ENCODE data around the gene KIF12. TPM values are rescaled to one million over a fixed set of nuclear protein-coding genes. Genes with fewer than 3 reads are reported as not detected.

Gene KIF12
- polyA plus RNA-seq, 1 donor (not counting 4 experiments of a cell fraction or from before 2014, with no cell fraction given) = 1.5 TPM

DNA sequence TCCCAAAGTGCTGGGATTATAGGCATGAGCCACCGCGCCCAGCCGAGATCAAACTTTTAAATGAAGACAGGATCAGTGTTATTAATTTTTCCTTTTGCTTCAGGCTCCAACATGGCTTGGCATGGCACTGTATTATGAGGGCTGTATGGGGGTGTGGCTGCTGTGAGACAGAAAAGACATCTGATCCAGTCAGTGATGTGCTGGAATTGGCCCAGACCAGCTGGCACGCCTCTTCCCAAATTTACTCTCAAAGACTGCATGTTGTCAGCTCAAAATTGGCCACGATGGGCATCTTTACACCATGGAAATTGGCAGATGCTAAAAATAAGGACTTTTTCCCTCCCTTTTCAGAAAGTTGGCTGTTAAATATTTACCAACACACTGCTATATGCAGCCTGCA is 44.1 kb upstream of the KIF12 start:
- Histone ChIP-seq H3K9ac (ENCODE audit: control insufficient read depth, extremely low read depth, insufficient read depth, low read length) (no peak overlapping the region), H3K27me3 (ENCODE audit: control insufficient read depth, extremely low read depth, insufficient read depth, low read length) (peaks cover 27% of the 10 kb centered on the region), H3K9me3 (ENCODE audit: control insufficient read depth, low read depth, low read length) (no peaks in the 10 kb centered on the region), H3K4me2 (ENCODE audit: control insufficient read depth, extremely low read depth, insufficient read depth, low read depth, low read length) (no peak overlapping the region), H3K27ac (ENCODE audit: control insufficient read depth, insufficient read depth, low read length) (no peak overlapping the region), H3K9me1 (ENCODE audit: control insufficient read depth, extremely low read depth, insufficient read depth, low read length) (no peaks in the 10 kb centered on the region), H3K36me3 (ENCODE audit: control insufficient read depth in 2 of 2, extremely low read depth in 1 of 2, insufficient read depth in 2 of 2, low read length in 2 of 2) (no peaks in the 10 kb centered on the region), H3K4me3 (ENCODE audit: control insufficient read depth in 2 of 3, extremely low read depth in 1 of 3, insufficient read depth in 2 of 3, low read depth in 1 of 3, low read length in 3 of 3) (no peak overlapping the region), H3K79me2 (ENCODE audit: control insufficient read depth, insufficient read depth, low read length) (no peaks in the 10 kb centered on the region), H4K20me1 (ENCODE audit: control insufficient read depth, extremely low read depth, insufficient read depth, low read length) (no peaks in the 10 kb centered on the region), H2AFZ (ENCODE audit: control insufficient read depth, low read length) (no peak overlapping the region), H3K4me1 (ENCODE audit: control insufficient read depth, extremely low read depth, insufficient read depth, low read length) (no peaks in the 10 kb centered on the region)
- DNase-seq (ENCODE audit: low read depth, low spot score) (no peak), FAIRE-seq (no peak)
- TF ChIP-seq CTCF (optimal IDR thresholded peaks at IDR 0.05 in 1 of 3, IDR thresholded peaks at IDR 0.05 in 1 of 3, conservative IDR thresholded peaks at IDR 0.05 in 1 of 3; ENCODE audit: extremely low read depth in 1 of 3, insufficient read depth in 2 of 3, low read length in 3 of 3) (no peak), EZH2 (IDR thresholded peaks at IDR 0.05; ENCODE audit: low read length) (no peak)
- dilution Hi-C loops (cut with MboI; ENCODE audit: extremely low pct_ligation_motif_present, low sequenced_read_pairs) = no loop called here

GRCh38 chr9:114141553-114142402 is 42.7 kb upstream of the KIF12 start:
- DNase-seq (ENCODE audit: low read depth, low spot score) (no peak), FAIRE-seq (no peak)
- H3K27me3 ChIP-seq (ENCODE audit: control insufficient read depth, extremely low read depth, insufficient read depth, low read length) = peaks cover 26% of the 10 kb centered on the region

More at GRCh38 chr9:114141553-114142402, 42.7 kb upstream of the KIF12 start:
- no peak overlapping the region for H2AFZ ChIP-seq (ENCODE audit: control insufficient read depth, low read length)
- H3K36me3 ChIP-seq (ENCODE audit: control insufficient read depth in 2 of 2, extremely low read depth in 1 of 2, insufficient read depth in 2 of 2, low read length in 2 of 2) = no peaks in the 10 kb centered on the region
- no peak for TF ChIP-seq EZH2 (IDR thresholded peaks at IDR 0.05; ENCODE audit: low read length)
- TF ChIP-seq CTCF (optimal IDR thresholded peaks at IDR 0.05 in 1 of 3, IDR thresholded peaks at IDR 0.05 in 1 of 3, conservative IDR thresholded peaks at IDR 0.05 in 1 of 3; ENCODE audit: extremely low read depth in 1 of 3, insufficient read depth in 2 of 3, low read length in 3 of 3) = no peak
- no peaks in the 10 kb centered on the region for H3K9me3 ChIP-seq (ENCODE audit: control insufficient read depth, low read depth, low read length)
- H3K4me3 ChIP-seq (ENCODE audit: control insufficient read depth in 2 of 3, extremely low read depth in 1 of 3, insufficient read depth in 2 of 3, low read depth in 1 of 3, low read length in 3 of 3) = no peak overlapping the region
- no peak overlapping the region for H3K4me2 ChIP-seq (ENCODE audit: control insufficient read depth, extremely low read depth, insufficient read depth, low read depth, low read length)
- no peaks in the 10 kb centered on the region for H3K9me1 ChIP-seq (ENCODE audit: control insufficient read depth, extremely low read depth, insufficient read depth, low read length)
- H3K9ac ChIP-seq (ENCODE audit: control insufficient read depth, extremely low read depth, insufficient read depth, low read length) = no peak overlapping the region
- dilution Hi-C loops (cut with MboI; ENCODE audit: extremely low pct_ligation_motif_present, low sequenced_read_pairs) = no loop called here
- H3K4me1 ChIP-seq (ENCODE audit: control insufficient read depth, extremely low read depth, insufficient read depth, low read length) = no peaks in the 10 kb centered on the region
- H4K20me1 ChIP-seq (ENCODE audit: control insufficient read depth, extremely low read depth, insufficient read depth, low read length) = no peaks in the 10 kb centered on the region
- H3K27ac ChIP-seq (ENCODE audit: control insufficient read depth, insufficient read depth, low read length) = no peak overlapping the region
- no peaks in the 10 kb centered on the region for H3K79me2 ChIP-seq (ENCODE audit: control insufficient read depth, insufficient read depth, low read length)

All from keratinocyte (primary cell).